CD4-positive, alpha-beta T cell treated with Interleukin-17A for 4 hours (primary cell): ENCODE data around the gene SLC12A9.
A peak's percentile ranks its signal among the peaks of the same experiment; 100 is the strongest.

ENCODE experiments used
- DNase-seq: peaks from one replicate; pipeline ENCODE4 v3.0.0-alpha.2; 2020; ENCODE audit warnings: mixed read lengths

Gene SLC12A9

DNA sequence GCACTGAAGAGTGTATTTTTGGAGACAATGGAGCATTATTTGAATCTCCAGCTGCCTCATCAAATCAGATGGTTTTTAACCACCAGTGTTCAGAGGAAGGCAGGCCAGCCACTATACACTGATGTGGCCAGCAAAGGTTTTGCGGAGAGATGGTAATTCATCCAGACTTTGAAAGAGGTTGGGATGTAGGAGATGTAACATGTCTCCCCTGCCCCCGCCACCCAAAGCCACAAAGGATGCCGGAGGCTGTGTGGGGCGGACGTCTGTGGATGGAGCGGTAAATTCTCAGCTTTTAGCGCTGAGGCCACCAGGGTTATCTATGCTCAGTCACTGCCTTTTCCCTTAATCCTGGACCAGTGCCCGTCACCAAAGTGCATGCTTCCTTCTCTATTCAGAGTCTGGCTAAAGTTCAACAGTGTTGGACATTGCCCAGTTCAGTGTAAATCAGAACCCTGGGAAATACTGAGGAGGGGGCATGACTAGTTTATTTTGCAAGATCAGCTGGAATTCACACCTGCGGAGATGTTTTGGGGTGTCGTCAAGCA is 11.0 kb downstream of the SLC12A9 start:
- no peak for DNase-seq

- no peak for DNase-seq
These were observed 11.8 kb downstream of the SLC12A9 start for GRCh38 chr7:100864263-100864845.

- DNase-seq: no peak
These were observed 12.9 kb downstream of the SLC12A9 start for GRCh38 chr7:100865372-100865911.

DNA sequence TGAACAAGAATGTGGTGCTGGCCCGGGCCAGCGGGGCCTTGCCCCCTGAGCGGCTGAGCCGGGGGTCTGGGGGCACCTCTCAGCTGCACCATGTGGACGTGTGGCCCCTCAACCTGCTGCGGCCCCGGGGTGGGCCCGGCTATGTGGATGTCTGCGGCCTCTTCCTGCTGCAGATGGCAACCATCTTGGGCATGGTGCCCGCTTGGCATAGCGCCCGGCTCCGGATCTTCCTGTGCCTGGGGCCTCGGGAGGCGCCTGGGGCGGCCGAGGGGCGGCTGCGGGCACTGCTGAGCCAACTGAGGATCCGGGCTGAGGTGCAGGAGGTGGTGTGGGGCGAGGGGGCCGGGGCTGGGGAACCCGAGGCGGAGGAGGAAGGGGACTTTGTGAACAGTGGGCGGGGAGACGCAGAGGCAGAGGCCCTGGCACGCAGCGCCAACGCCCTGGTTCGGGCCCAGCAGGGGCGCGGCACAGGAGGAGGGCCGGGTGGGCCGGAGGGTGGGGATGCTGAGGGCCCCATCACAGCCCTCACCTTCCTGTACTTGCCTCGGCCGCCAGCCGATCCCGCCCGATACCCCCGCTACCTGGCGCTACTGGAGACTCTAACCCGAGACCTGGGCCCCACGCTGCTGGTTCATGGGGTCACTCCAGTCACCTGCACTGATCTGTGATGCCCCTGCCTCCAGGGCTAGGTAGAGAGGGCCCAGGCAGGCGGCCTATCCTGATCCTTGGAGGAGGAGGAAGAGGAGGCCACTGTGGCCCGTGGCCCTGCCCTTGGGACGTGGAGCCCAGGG is 13.6 kb downstream of the SLC12A9 start:
- DNase-seq: peak; percentile 66

- no peak for DNase-seq
These were observed 14.2 kb downstream of the SLC12A9 start for GRCh38 chr7:100866729-100867039.

DNA sequence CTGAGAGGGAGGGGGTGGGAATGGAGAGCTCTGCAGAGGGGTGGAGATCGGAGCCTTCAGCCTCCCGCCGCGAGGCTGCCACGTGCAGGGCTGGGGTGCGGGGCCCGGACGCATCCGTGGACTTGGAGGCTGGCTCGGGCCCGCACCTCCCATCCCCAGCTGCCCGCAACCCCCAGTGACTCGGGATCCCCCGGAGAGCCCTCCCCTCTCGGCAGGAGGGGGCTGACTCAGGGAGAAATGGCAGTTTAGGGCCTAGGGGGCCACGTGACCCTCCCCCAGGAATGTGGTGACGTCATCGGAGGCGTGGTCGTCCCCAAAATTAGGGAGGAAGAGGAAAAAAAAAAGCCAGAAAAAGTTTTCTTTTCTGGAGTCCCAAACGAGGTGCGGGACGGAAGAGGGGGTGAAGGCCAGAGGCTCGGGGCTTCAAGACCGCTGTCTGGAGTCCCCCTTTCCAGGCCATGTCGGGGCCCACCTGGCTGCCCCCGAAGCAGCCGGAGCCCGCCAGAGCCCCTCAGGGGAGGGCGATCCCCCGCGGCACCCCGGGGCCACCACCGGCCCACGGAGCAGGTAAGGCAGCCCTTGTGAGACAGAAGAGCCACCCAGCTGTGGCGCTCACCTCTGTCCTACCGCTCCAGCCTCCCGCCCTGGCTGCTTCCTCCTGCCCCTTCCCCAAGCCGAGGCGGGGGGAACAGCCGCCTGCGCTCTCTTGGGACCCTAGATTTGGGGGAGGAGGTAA is 14.7 kb downstream of the SLC12A9 start, which contains the start of gene TRIP6:
TSS of gene TRIP6 (plus strand) at position 348 of the 736 bp plus-strand sequence. CDS start at position 459, 111 bp downstream.
- peak; percentile 69 for DNase-seq

GRCh38 chr7:100867776-100868485 is 15.4 kb downstream of the SLC12A9 start:
- DNase-seq: no peak

- no peak for DNase-seq
These were observed 21.2 kb downstream of the SLC12A9 start for GRCh38 chr7:100873599-100874299.

GRCh38 chr7:100874300-100874576 is 21.7 kb downstream of the SLC12A9 start:
- DNase-seq: no peak

GRCh38 chr7:100874577-100875355 is 22.3 kb downstream of the SLC12A9 start, which contains the start of gene SRRT:
Gene SRRT, plus strand, starts transcription at chr7:100875103. Its CDS starts 488 bp downstream, at chr7:100875591.
- DNase-seq: peak; percentile 99

DNA sequence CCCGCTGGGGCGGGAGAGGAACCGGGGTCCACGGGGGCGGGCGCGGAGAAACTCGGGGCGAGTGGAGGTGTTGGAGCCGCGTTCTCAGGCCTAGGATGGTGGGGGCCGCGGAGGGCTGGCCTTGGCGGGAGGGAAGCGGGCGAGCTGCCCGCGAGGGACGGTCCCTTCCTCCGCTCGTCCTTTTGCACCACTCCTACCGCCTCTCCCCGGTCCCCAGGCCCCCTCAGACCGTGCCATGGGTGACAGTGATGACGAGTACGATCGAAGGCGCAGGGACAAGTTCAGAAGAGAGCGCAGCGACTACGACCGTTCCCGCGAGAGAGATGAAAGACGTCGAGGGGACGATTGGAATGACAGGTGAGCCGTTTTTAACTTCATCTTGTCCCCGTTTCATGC is 22.8 kb downstream of the SLC12A9 start:
- peak; percentile 23 for DNase-seq

GRCh38 chr7:100878013-100878412 is 25.5 kb downstream of the SLC12A9 start:
- no peak for DNase-seq

- no peak for DNase-seq
These were observed 26.2 kb downstream of the SLC12A9 start for GRCh38 chr7:100878685-100879084.

GRCh38 chr7:100879685-100880261 is 27.3 kb downstream of the SLC12A9 start:
- DNase-seq: no peak

- DNase-seq: no peak
These were observed 28.1 kb downstream of the SLC12A9 start for GRCh38 chr7:100880645-100881044.

DNA sequence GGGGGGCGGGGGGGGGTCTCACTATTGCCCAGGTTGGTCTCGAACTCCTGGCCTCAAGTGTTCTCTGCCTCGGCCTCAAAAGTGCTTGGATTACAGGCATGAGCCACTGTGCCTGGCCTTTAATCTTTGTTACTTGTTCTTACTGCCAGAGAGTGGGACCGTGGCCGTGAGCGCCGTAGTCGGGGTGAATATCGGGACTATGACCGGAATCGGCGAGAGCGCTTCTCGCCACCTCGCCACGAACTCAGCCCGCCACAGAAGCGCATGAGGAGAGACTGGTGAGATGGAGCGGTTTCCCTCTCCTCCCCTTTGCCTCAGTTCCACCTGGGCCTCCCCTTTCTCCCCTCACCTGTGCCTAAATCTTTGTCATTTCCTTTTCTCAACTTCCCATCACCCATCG is 28.6 kb downstream of the SLC12A9 start:
- no peak for DNase-seq

GRCh38 chr7:100882201-100882600 is 29.7 kb downstream of the SLC12A9 start:
- DNase-seq: no peak

DNA sequence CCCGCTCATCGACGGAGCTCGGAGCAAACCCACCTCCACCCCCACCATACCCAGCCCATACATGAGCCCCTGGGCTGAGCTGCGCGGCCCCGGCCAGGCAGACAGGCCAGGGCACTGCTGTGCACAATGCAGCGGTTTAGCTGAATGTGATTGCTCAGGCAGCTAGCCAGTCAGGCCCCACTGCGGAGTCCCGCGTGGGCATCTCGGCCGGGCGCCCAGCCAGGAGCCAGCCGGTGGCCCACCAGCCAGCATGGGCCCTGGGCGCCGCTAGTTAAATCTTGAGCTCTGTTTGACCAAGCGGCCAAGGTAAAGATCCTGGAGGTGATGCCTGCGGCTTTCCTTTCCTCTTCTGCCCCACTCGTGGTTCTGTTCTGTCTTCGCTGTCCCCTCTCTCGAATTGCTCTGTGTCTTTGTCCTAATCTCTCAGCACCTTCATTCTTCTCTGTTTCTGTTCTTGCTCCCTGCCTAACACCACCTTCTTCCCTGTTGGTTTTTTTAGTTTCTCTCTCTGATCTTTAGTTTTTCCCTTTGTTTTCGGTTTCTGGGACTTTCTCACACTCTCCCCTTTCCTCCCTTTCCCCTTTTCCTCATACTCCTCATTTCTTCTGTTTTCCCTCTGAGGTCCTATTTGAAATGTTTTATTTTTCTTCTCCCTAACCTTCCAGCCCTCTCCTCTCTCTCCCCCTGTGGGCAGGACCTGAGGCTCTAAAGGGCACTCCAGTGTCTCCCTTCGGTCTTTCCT is 30.4 kb downstream of the SLC12A9 start:
- no peak for DNase-seq

GRCh38 chr7:100884736-100885439 is 32.4 kb downstream of the SLC12A9 start:
- peak; percentile 50 for DNase-seq
